Natural killer cell (primary cell): ENCODE measurements around the gene CDH26. TPM values are rescaled to one million over a fixed set of nuclear protein-coding genes. Genes with fewer than 3 reads are reported as not detected.

Experiments used
- ATAC-seq, 3 donors: fragments of 150-1000 bp in 2 of 3; fragments of 200-7000 bp in 1 of 3; cut with Tn5 transposase; 1 replicate in 1 of 3; 2 replicates in 2 of 3; pipeline ENCODE4 v1.10.0; 2021; ENCODE audit warnings: mild to moderate bottlenecking in 2 of 3, moderate library complexity in 2 of 3
- DNase-seq, 2 donors: peaks; one replicate each; pipeline versions ENCODE4 v3.0.0 to v3.0.0-alpha.2; 2013 to 2021; ENCODE audit warnings: mixed read lengths in 1 of 2
- H3K27ac ChIP-seq: one replicate; pipeline ENCODE4 v1.5.1; 2013; ENCODE audit warnings: mild to moderate bottlenecking, low read length
- H3K27me3 ChIP-seq: one replicate; pipeline ENCODE4 v1.6.1; 2013; ENCODE audit warnings: low read length; ENCODE audit not compliant: control insufficient read depth, insufficient read depth
- H3K36me3 ChIP-seq: one replicate; pipeline ENCODE4 v1.6.1; 2013; ENCODE audit warnings: low read length; ENCODE audit not compliant: control insufficient read depth, insufficient read depth
- H3K4me1 ChIP-seq: one replicate; pipeline ENCODE4 v1.6.1; 2013; ENCODE audit warnings: low read length; ENCODE audit not compliant: control insufficient read depth, insufficient read depth
- H3K4me3 ChIP-seq: one replicate; pipeline ENCODE4 v1.5.1; 2013; ENCODE audit warnings: low read length
- H3K9me3 ChIP-seq: one replicate; pipeline ENCODE4 v1.6.1; 2013; ENCODE audit warnings: low read length; ENCODE audit not compliant: control insufficient read depth, insufficient read depth
- H3K27ac Mint-ChIP-seq, 2 donors: one replicate each; pipeline ENCODE4 v1.8.0; 2022; ENCODE audit warnings: mild to moderate bottlenecking in 2 of 2, mixed read lengths in 2 of 2, moderate library complexity in 1 of 2
- H3K27me3 Mint-ChIP-seq, 2 donors: one replicate each; pipeline ENCODE4 v1.8.0; 2022; ENCODE audit warnings: low read depth in 2 of 2, mixed read lengths in 2 of 2
- H3K36me3 Mint-ChIP-seq: one replicate; pipeline ENCODE4 v1.8.0; 2022; ENCODE audit warnings: mixed read lengths
- H3K4me1 Mint-ChIP-seq, 2 donors: one replicate each; pipeline ENCODE4 v1.8.0; 2022; ENCODE audit warnings: mixed read lengths in 2 of 2
- H3K4me3 Mint-ChIP-seq: one replicate; pipeline ENCODE4 v1.8.0; 2022; ENCODE audit warnings: mild to moderate bottlenecking, moderate library complexity, mixed read lengths
- H3K9me3 Mint-ChIP-seq, 2 donors: one replicate each; pipeline ENCODE4 v1.8.0; 2022; ENCODE audit warnings: mixed read lengths in 2 of 2
- CTCF ChIP-seq: fragments of 200-600 bp; IDR thresholded peaks from one replicate; pipeline ENCODE4 v1.8.0; 2022; ENCODE audit warnings: antibody characterized with exemption
- WGBS: methylation state at CpG from one replicate; pipeline ENCODE4 v1.1.7; 2013; ENCODE audit warnings: missing lambda C conversion rate; ENCODE audit not compliant: insufficient coverage; 5-methylcytosine and 5-hydroxymethylcytosine counted together
- intact Hi-C: fragments of 100-400 bp; cut with micrococcal nuclease; formaldehyde crosslinking; loops from one replicate; pipeline ENCODE4 v1.14.2; 2022
- total RNA-seq, 4 donors: library from RNA; stranded (reverse); fragments of 120-200 nt in 1 of 4; gene quantifications; one replicate each; pipeline versions ENCODE4 v1.2.3 to v1.2.4, GENCODE V29; 2013 to 2022

CDH26 gene
- total RNA-seq, 3 donors from 2014 or later (not counting 1 experiment from before 2014, with no cell fraction given) = 1.2 to 2.0 (median 1.8) TPM

- DNase-seq (no peak), ATAC-seq (no peak)
- intact Hi-C loops = no loop called here
- Mint-ChIP-seq H3K27ac (no peak overlapping the region), H3K4me1 (peaks cover 0 to 5% of the 10 kb centered on the region in 2 donors), H3K27me3 (peaks cover 12 to 13% of the 10 kb centered on the region in 2 donors), H3K9me3 (no peaks in the 10 kb centered on the region), H3K4me3 (no peak overlapping the region), H3K36me3 (no peaks in the 10 kb centered on the region)
- 88% methylated on average over 4 of the region's 4 CpGs for WGBS
- TF ChIP-seq CTCF = no peak
- no peaks in the 10 kb centered on the region for H3K4me1 ChIP-seq
- H3K9me3 ChIP-seq = peaks cover 6% of the 10 kb centered on the region
- H3K27ac ChIP-seq = no peak overlapping the region
- H3K27me3 ChIP-seq = no peaks in the 10 kb centered on the region
- H3K4me3 ChIP-seq = no peak overlapping the region
- H3K36me3 ChIP-seq = no peaks in the 10 kb centered on the region
Measured at GRCh38 chr20:60026010-60026409, 67.8 kb downstream of the CDH26 start.

- Mint-ChIP-seq H3K9me3 (no peaks in the 10 kb centered on the region), H3K27ac (no peak overlapping the region), H3K27me3 (peaks cover 9 to 11% of the 10 kb centered on the region in 2 donors), H3K4me1 (no peaks in the 10 kb centered on the region), H3K4me3 (no peak overlapping the region), H3K36me3 (no peaks in the 10 kb centered on the region)
- no peaks in the 10 kb centered on the region for H3K36me3 ChIP-seq
- 93% methylated on average over 1 of the region's 1 CpG for WGBS
- no peaks in the 10 kb centered on the region for H3K4me1 ChIP-seq
- no peak for TF ChIP-seq CTCF
- H3K27ac ChIP-seq = no peak overlapping the region
- intact Hi-C loops = no loop called here
- no peak overlapping the region for H3K4me3 ChIP-seq
- peaks cover 7% of the 10 kb centered on the region for H3K9me3 ChIP-seq
- no peaks in the 10 kb centered on the region for H3K27me3 ChIP-seq
- DNase-seq (no peak), ATAC-seq (no peak)
Measured at GRCh38 chr20:60030471-60030870, 72.2 kb downstream of the CDH26 start.

DNA sequence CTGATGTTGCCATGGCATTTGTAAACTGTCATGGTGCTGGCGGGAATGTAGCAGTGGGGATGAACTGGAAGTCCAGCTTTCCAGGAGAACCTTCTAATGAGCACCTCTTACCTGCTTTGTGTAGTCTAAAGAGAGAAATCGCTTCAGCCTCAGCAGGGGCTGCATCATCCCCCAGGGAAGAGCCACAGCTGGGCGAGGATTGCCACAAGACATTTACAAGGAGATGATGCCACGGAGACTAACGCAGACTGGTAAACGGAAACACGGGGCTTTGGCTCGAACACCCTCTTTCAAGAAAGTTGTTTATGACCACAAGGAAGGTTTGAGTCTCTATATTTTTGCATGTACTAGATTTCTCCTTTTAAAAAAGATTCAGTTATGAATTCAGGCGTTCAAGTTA is 72.9 kb downstream of the CDH26 start:
- no peaks in the 10 kb centered on the region for H3K36me3 Mint-ChIP-seq
- DNase-seq = no peak
- no peak for TF ChIP-seq CTCF
- intact Hi-C loops = no loop called here
- H3K9me3 Mint-ChIP-seq = no peaks in the 10 kb centered on the region
- H3K36me3 ChIP-seq = no peaks in the 10 kb centered on the region
- peaks cover 9 to 11% of the 10 kb centered on the region in 2 donors for H3K27me3 Mint-ChIP-seq
- 88% methylated on average over 8 of the region's 9 CpGs for WGBS
- no peak for ATAC-seq
- H3K9me3 ChIP-seq = peaks cover 10% of the 10 kb centered on the region
- H3K4me1 Mint-ChIP-seq = peaks cover 0 to under 1% of the 10 kb centered on the region in 2 donors
- H3K27me3 ChIP-seq = no peaks in the 10 kb centered on the region
- H3K4me1 ChIP-seq = no peaks in the 10 kb centered on the region
- no peak overlapping the region for H3K4me3 Mint-ChIP-seq
- no peak overlapping the region for H3K27ac ChIP-seq
- no peak overlapping the region for H3K4me3 ChIP-seq
- no peak overlapping the region for H3K27ac Mint-ChIP-seq
